GM12878 (cell line): ENCODE results near the gene FAF1. TPM values are rescaled to one million over a fixed set of nuclear protein-coding genes. Genes with fewer than 3 reads are reported as not detected.

Experiments used
- ATAC-seq: fragments of 200-7000 bp; cut with Tn5 transposase; 3 replicates; pipeline ENCODE4 v1.9.1; 2020; ENCODE audit warnings: mild to moderate bottlenecking, moderate library complexity
- BruUV-seq: library from RNA; stranded (reverse); fragments of 400-500 nt; replicated peaks from 2 replicates; lab custom pipeline; 2021; lab: Mats Ljungman, UMichigan
- CTCF ChIA-PET: fragments of 300-600 bp; sonication (Branson Sonifier 250); formaldehyde crosslinking; extraction: SDS; loops from one replicate; lab custom pipeline; 2021; ENCODE audit warnings: inconsistent platforms; lab: Yijun Ruan, JAX
- POLR2A ChIA-PET: fragments of 350-600 bp; formaldehyde crosslinking; extraction: SDS; loops from one replicate; lab custom pipeline; 2021; ENCODE audit warnings: inconsistent platforms; lab: Charles Lee
- RAD21 ChIA-PET: fragments of 300-600 bp; sonication (Branson Sonifier 250); formaldehyde crosslinking; loops from one replicate; lab custom pipeline; 2023; ENCODE audit warnings: antibody characterized with exemption; ENCODE audit not compliant: unreplicated experiment; lab: Charles Lee
- SMC1A ChIA-PET: fragments of 300-600 bp; sonication (Branson Sonifier 250); formaldehyde crosslinking; loops from one replicate; lab custom pipeline; 2023; ENCODE audit not compliant: unreplicated experiment, uncharacterized antibody; lab: Charles Lee
- DNase-seq: peaks from one replicate; pipeline ENCODE4 v3.0.0-alpha.2; 2011; ENCODE audit warnings: low read depth, low spot score
- FAIRE-seq: peaks from 3 replicates; lab custom pipeline; 2011; peaks lifted over from hg19 to GRCh38; lab: Jason Lieb, UNC
- H2AFZ ChIP-seq: 2 replicates; pipeline ENCODE4 v1.6.0; 2011; ENCODE audit warnings: low read depth, low read length, control low read depth; ENCODE audit not compliant: control insufficient read depth
- H3K27ac ChIP-seq: 2 replicates; pipeline ENCODE4 v1.5.1; 2011; ENCODE audit warnings: control low read depth; ENCODE audit not compliant: control insufficient read depth, insufficient read depth
- H3K27me3 ChIP-seq, 2 experiments: replicated peaks in 1 of 2; 2 replicates each; pipeline versions ENCODE4 v1.6.0 to v1.6.1; 2011; ENCODE audit warnings: low read length in 1 of 2; ENCODE audit not compliant: control insufficient read depth in 2 of 2, insufficient read depth in 2 of 2
- H3K36me3 ChIP-seq, 2 experiments: 2 replicates each; pipeline ENCODE4 v1.5.1; 2011; ENCODE audit warnings: low read length in 1 of 2; ENCODE audit not compliant: control insufficient read depth in 2 of 2, insufficient read depth in 2 of 2
- H3K4me1 ChIP-seq: 2 replicates; pipeline ENCODE4 v1.6.1; 2011; ENCODE audit warnings: mild to moderate bottlenecking, low read length, moderate library complexity, mixed read lengths; ENCODE audit not compliant: control insufficient read depth, insufficient read depth
- H3K4me2 ChIP-seq: 2 replicates; pipeline ENCODE4 v1.6.0; 2011; ENCODE audit warnings: control low read depth; ENCODE audit not compliant: control insufficient read depth, insufficient read depth
- H3K4me3 ChIP-seq: fragments of 200-600 bp; sonication (generic); 2 replicates; pipeline ENCODE4 v1.5.1; 2016
- H3K79me2 ChIP-seq: 2 replicates; pipeline ENCODE4 v1.6.0; 2011; ENCODE audit warnings: low read length; ENCODE audit not compliant: control insufficient read depth, insufficient read depth
- H3K9ac ChIP-seq: 2 replicates; pipeline ENCODE4 v1.8.0; 2011; ENCODE audit warnings: low read length, control low read depth, mixed read lengths; ENCODE audit not compliant: control insufficient read depth, insufficient read depth
- H3K9me3 ChIP-seq: replicated peaks from 3 replicates; pipeline ENCODE4 v1.5.1; 2011; ENCODE audit warnings: mild to moderate bottlenecking, low read length; ENCODE audit not compliant: control insufficient read depth, insufficient read depth
- H4K20me1 ChIP-seq: 2 replicates; pipeline ENCODE4 v1.6.0; 2011; ENCODE audit not compliant: control insufficient read depth, insufficient read depth
- BCL11A ChIP-seq: IDR thresholded peaks from 2 replicates; pipeline ENCODE4 v1.6.1; 2011; ENCODE audit warnings: low read depth, low read length
- BHLHE40 ChIP-seq, 2 experiments: fragments of 450-650 bp in 1 of 2; IDR thresholded peaks; 2 replicates each; pipeline ENCODE4 v1.6.1; 2011 to 2017; ENCODE audit warnings: low read depth in 2 of 2, borderline replicate concordance in 1 of 2, improper control_type of control experiment in 1 of 2, low read length in 1 of 2, mild to moderate bottlenecking in 1 of 2
- CREM ChIP-seq: IDR thresholded peaks from 2 replicates; pipeline ENCODE4 v1.6.1; 2014; ENCODE audit warnings: antibody characterized with exemption, low read depth
- DPF2 ChIP-seq: fragments of 450-650 bp; IDR thresholded peaks from 2 replicates; pipeline ENCODE4 v1.6.1; 2017; ENCODE audit warnings: mild to moderate bottlenecking
- MYB ChIP-seq: fragments of 150-350 bp; IDR thresholded peaks from 2 replicates; pipeline ENCODE4 v1.6.1; 2014; ENCODE audit warnings: mild to moderate bottlenecking, low read depth, low read length, borderline replicate concordance
- NR2C2 ChIP-seq: IDR thresholded peaks from 2 replicates; pipeline ENCODE4 v1.6.1; 2011; ENCODE audit warnings: borderline replicate concordance, low read depth; ENCODE audit not compliant: control insufficient read depth, insufficient read length
- PAX8 ChIP-seq: fragments of 450-650 bp; IDR thresholded peaks from 2 replicates; pipeline ENCODE4 v1.6.1; 2017; ENCODE audit warnings: mild to moderate bottlenecking, moderate library complexity
- RAD21 ChIP-seq: IDR thresholded peaks from 2 replicates; pipeline ENCODE4 v1.6.1; 2011; ENCODE audit warnings: mild to moderate bottlenecking, low read depth, low read length, moderate library complexity; ENCODE audit not compliant: insufficient read depth
- SUZ12 ChIP-seq: fragments of 200-600 bp; sonication (generic); IDR thresholded peaks from one replicate; pipeline ENCODE4 v1.6.1; 2018; ENCODE audit warnings: antibody characterized with exemption, mild to moderate bottlenecking; ENCODE audit not compliant: unreplicated experiment
- TBL1XR1 ChIP-seq: IDR thresholded peaks from 2 replicates; pipeline ENCODE4 v1.6.1; 2012; ENCODE audit warnings: low read depth, low read length, improper control_type of control experiment
- YY1 ChIP-seq: IDR thresholded peaks from 2 replicates; pipeline ENCODE4 v1.6.1; 2011; ENCODE audit warnings: low read depth, mild to moderate bottlenecking, low read length
- WGBS: methylation state at CpG from one replicate; pipeline ENCODE4 v1.1.6; 2016; ENCODE audit warnings: low lambda C conversion rate; ENCODE audit not compliant: insufficient replicate concordance, insufficient coverage; ENCODE audit errors: missing lambda C conversion rate; 5-methylcytosine and 5-hydroxymethylcytosine counted together
- in situ Hi-C: fragments of 300-500 bp; cut with MboI; formaldehyde crosslinking; loops from 9 replicates; pipeline ENCODE4 v1.14.3; 2018; ENCODE audit warnings: mixed read lengths
- intact Hi-C: fragments of 100-400 bp; cut with micrococcal nuclease; formaldehyde crosslinking; loops from one replicate; pipeline ENCODE4 v1.14.2; 2022; ENCODE audit not compliant: unreplicated experiment
- polyA plus RNA-seq, 11 experiments: library from polyadenylated mRNA; depleted of rRNA in 4 of 11; unstranded in 6 of 11; stranded (reverse) in 5 of 11; fragments of >200 nt; fragmentation: Nextera tagmentation in 4 of 11; fragmentation: Illumina TruSeq in 1 of 11; extraction: Ambion mirVana in 4 of 11; extraction: Trizol in 1 of 11; gene quantifications; 1 replicate in 1 of 11; 2 replicates in 10 of 11; pipeline versions ENCODE4 v1.2.1 to v1.2.3, GENCODE V29; 2011 to 2016; ENCODE audit warnings: inconsistent platforms in 2 of 11, missing spikeins in 2 of 11, low read depth in 1 of 11
- total RNA-seq, 4 experiments: library from RNA; depleted of rRNA in 3 of 4; stranded (reverse); fragments of >200 nt in 3 of 4; fragmentation: Illumina TruSeq in 1 of 4; extraction: Trizol in 1 of 4; gene quantifications; 2 replicates each; pipeline versions ENCODE4 v1.2.1 to v1.2.3, GENCODE V29; 2013 to 2021
- TF ChIP-seq, protein P1 (sequence below): fragments of 150-350 bp; IDR thresholded peaks from 2 replicates; pipeline ENCODE4 v1.6.1; 2014; ENCODE audit warnings: mild to moderate bottlenecking, low read depth, low read length
- TF ChIP-seq, protein P2 (sequence below): IDR thresholded peaks from 2 replicates; pipeline ENCODE4 v1.6.1; 2012; ENCODE audit warnings: low read depth, low read length, improper control_type of control experiment
- TF ChIP-seq, protein P3 (sequence below): fragments of 450-650 bp; IDR thresholded peaks from 2 replicates; pipeline ENCODE4 v1.6.1; 2016; ENCODE audit warnings: mild to moderate bottlenecking

Gene FAF1
- total and polyA plus RNA-seq, 10 of the 15 experiments (the other 5 are each of a cell fraction or from before 2014, with no cell fraction given): 8.6 to 54.5 (median 23.7) TPM

DNA sequence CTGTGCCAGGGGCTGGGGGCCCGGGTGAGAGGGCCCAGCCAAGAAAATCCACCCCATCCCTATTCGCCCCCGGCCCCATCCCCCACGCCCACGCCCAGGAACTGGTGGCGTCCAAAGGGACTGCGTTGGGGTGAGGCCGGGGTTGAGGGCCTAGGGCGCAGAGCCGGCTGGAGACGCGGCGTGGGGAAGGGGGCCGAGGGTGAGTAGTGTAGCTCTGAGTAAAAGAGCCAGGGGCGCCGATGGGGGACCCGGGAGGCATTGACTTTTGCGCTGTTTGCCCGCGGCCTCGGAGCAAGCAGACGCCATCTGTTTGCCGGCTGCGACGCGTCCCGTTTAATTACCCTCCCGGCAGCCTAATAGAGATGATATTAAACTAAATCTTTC lies 533.4 kb downstream of the FAF1 start:
- no peaks in the 10 kb centered on the region for H3K79me2 ChIP-seq
- peaks cover 30 to 44% of the 10 kb centered on the region in 2 experiments for H3K27me3 ChIP-seq
- H3K9me3 ChIP-seq: no peaks in the 10 kb centered on the region; the same call in 1 of the 3 replicates
- SMC1A ChIA-PET: no interaction called here
- 32% methylated on average over 23 of the region's 28 CpGs for WGBS
- no peak for ATAC-seq
- in situ Hi-C loops: no loop called here
- POLR2A ChIA-PET: no interaction called here
- no peak overlapping the region for H3K4me3 ChIP-seq
- no peak for TF ChIP-seq DPF2
- TF ChIP-seq SUZ12: peak; percentile 16
- TF ChIP-seq CREM: no peak
- RAD21 ChIA-PET: no interaction called here
- BruUV-seq: no TSS peak
- no peaks in the 10 kb centered on the region for H4K20me1 ChIP-seq
- no peak overlapping the region for H3K4me2 ChIP-seq
- no peaks in the 10 kb centered on the region for H3K4me1 ChIP-seq
- H3K36me3 ChIP-seq: no peaks in the 10 kb centered on the region
- intact Hi-C loops: no loop called here
- H3K27ac ChIP-seq: no peak overlapping the region
- H3K9ac ChIP-seq: no peak overlapping the region
- CTCF ChIA-PET: no interaction called here
- H2AFZ ChIP-seq: no peak overlapping the region
- DNase-seq: no peak
- FAIRE-seq: no peak

DNA sequence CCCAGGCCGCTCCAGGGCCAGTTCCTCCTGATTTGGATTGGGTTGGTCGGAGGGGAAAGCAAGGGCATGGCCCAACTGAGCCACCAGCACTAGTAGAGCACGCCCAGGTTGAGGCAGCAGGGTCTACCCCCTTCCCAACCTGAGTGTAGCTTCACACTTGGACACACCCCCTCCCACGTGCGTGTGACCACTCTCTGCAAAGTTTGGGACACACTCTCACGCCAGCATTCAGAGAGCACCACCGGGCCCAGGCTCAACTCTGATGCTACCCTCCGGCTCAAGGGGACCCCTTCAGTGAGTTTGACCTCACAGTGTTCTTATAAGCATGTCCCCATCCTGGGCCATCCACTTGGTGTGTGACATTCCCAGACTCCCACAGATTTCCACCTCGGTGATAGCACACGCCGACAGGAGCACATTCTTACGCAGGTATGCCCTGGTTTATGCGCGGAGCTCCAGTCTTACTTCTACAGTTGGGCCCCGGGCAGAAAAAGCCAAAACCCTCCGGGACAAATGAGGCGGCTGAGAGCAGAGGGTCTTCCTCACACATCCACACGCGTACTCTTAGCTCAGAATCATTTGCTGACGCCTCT lies 533.9 kb downstream of the FAF1 start:
- H2AFZ ChIP-seq: no peak overlapping the region
- no TSS peak for BruUV-seq
- no peaks in the 10 kb centered on the region for H3K79me2 ChIP-seq
- FAIRE-seq: no peak
- ChIA-PET CTCF (no interaction called here), SMC1A (no interaction called here), RAD21 (no interaction called here), POLR2A (no interaction called here)
- no peak for DNase-seq
- no peak overlapping the region for H3K9ac ChIP-seq
- no peak overlapping the region for H3K4me3 ChIP-seq
- H3K27me3 ChIP-seq: peaks cover 30 to 45% of the 10 kb centered on the region in 2 experiments
- ATAC-seq: no peak
- WGBS: 49% methylated on average over 20 of the region's 20 CpGs
- in situ Hi-C loops: no loop called here
- intact Hi-C loops: no loop called here
- H3K4me1 ChIP-seq: no peaks in the 10 kb centered on the region
- H3K27ac ChIP-seq: no peak overlapping the region
- H3K9me3 ChIP-seq: no peaks in the 10 kb centered on the region; the same call in 1 of the 3 replicates
- H3K4me2 ChIP-seq: no peak overlapping the region
- H3K36me3 ChIP-seq: no peaks in the 10 kb centered on the region
- no peaks in the 10 kb centered on the region for H4K20me1 ChIP-seq
- no peak for TF ChIP-seq TBL1XR1
- TF ChIP-seq, protein P1, sequence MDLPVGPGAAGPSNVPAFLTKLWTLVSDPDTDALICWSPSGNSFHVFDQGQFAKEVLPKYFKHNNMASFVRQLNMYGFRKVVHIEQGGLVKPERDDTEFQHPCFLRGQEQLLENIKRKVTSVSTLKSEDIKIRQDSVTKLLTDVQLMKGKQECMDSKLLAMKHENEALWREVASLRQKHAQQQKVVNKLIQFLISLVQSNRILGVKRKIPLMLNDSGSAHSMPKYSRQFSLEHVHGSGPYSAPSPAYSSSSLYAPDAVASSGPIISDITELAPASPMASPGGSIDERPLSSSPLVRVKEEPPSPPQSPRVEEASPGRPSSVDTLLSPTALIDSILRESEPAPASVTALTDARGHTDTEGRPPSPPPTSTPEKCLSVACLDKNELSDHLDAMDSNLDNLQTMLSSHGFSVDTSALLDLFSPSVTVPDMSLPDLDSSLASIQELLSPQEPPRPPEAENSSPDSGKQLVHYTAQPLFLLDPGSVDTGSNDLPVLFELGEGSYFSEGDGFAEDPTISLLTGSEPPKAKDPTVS: no peak
- no peak for TF ChIP-seq MYB
- TF ChIP-seq NR2C2: no peak
- TF ChIP-seq PAX8: no peak
- TF ChIP-seq BCL11A: no peak
- no peak for TF ChIP-seq YY1
- TF ChIP-seq RAD21: no peak
- TF ChIP-seq BHLHE40 (IDR thresholded peaks at IDR 0.05; ENCODE audit: borderline replicate concordance in 1 of 2, low read depth in 2 of 2, low read length in 1 of 2): no peak
- TF ChIP-seq, protein P2, sequence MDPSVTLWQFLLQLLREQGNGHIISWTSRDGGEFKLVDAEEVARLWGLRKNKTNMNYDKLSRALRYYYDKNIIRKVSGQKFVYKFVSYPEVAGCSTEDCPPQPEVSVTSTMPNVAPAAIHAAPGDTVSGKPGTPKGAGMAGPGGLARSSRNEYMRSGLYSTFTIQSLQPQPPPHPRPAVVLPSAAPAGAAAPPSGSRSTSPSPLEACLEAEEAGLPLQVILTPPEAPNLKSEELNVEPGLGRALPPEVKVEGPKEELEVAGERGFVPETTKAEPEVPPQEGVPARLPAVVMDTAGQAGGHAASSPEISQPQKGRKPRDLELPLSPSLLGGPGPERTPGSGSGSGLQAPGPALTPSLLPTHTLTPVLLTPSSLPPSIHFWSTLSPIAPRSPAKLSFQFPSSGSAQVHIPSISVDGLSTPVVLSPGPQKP: no peak
- TF ChIP-seq, protein P3, sequence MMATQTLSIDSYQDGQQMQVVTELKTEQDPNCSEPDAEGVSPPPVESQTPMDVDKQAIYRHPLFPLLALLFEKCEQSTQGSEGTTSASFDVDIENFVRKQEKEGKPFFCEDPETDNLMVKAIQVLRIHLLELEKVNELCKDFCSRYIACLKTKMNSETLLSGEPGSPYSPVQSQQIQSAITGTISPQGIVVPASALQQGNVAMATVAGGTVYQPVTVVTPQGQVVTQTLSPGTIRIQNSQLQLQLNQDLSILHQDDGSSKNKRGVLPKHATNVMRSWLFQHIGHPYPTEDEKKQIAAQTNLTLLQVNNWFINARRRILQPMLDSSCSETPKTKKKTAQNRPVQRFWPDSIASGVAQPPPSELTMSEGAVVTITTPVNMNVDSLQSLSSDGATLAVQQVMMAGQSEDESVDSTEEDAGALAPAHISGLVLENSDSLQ: no peak
- no peak for TF ChIP-seq DPF2
